Panc1 (cell line): ENCODE measurements around the gene SH3D21. TPM values are rescaled to one million over a fixed set of nuclear protein-coding genes. Genes with fewer than 3 reads are reported as not detected.

Experiments
- ATAC-seq: fragments of 200-7000 bp; cut with Tn5 transposase; 2 replicates; pipeline ENCODE4 v1.9.1; 2020; ENCODE audit warnings: mild to moderate bottlenecking, moderate library complexity
- BruUV-seq: library from RNA; stranded (reverse); fragments of 400-500 nt; replicated peaks from 2 replicates; lab custom pipeline; 2021; lab: Mats Ljungman, UMichigan
- CTCF ChIA-PET: fragments of 300-600 bp; sonication (Branson Sonifier 250); formaldehyde crosslinking; loops from one replicate; lab custom pipeline; 2022; ENCODE audit warnings: antibody characterized with exemption; lab: Charles Lee
- POLR2A ChIA-PET: fragments of 300-600 bp; sonication (Branson Sonifier 250); formaldehyde crosslinking; loops from one replicate; lab custom pipeline; 2022; ENCODE audit warnings: antibody characterized with exemption; lab: Charles Lee
- DNase-seq: peaks from one replicate; pipeline ENCODE4 v3.0.0-alpha.2; 2010; ENCODE audit warnings: low read depth, low spot score
- H3K27ac ChIP-seq: 2 replicates; pipeline ENCODE4 v1.5.1; 2011; ENCODE audit warnings: mild to moderate bottlenecking, low read length, inconsistent platforms
- H3K27me3 ChIP-seq: fragments of 200-500 bp; sonication (Bioruptor generic); 2 replicates; pipeline ENCODE4 v1.6.0; 2014; ENCODE audit warnings: low read length, inconsistent platforms; ENCODE audit not compliant: control insufficient read depth, insufficient read depth
- H3K36me3 ChIP-seq: fragments of 200-500 bp; sonication (Bioruptor generic); 2 replicates; pipeline ENCODE4 v1.5.1; 2014; ENCODE audit warnings: inconsistent platforms, mild to moderate bottlenecking, low read length, moderate library complexity; ENCODE audit not compliant: control insufficient read depth, insufficient read depth
- H3K4me1 ChIP-seq: 2 replicates; pipeline ENCODE4 v1.5.1; 2011; ENCODE audit warnings: inconsistent platforms, mild to moderate bottlenecking, low read length, moderate library complexity; ENCODE audit not compliant: control insufficient read depth, insufficient read depth
- H3K4me3 ChIP-seq, 2 experiments: 2 replicates each; pipeline ENCODE4 v1.5.1; 2011 to 2012; ENCODE audit warnings: low read depth in 2 of 2, low read length in 2 of 2, mild to moderate bottlenecking in 2 of 2, inconsistent platforms in 1 of 2, moderate library complexity in 1 of 2
- H3K9me3 ChIP-seq: fragments of 200-500 bp; sonication (Bioruptor generic); 2 replicates; pipeline ENCODE4 v1.5.1; 2014; ENCODE audit warnings: low read depth, mild to moderate bottlenecking, inconsistent platforms, low read length, moderate library complexity; ENCODE audit not compliant: control insufficient read depth, insufficient read depth
- CTCF ChIP-seq: fragments of 450-650 bp; IDR thresholded peaks from 2 replicates; pipeline ENCODE4 v1.5.1; 2017; ENCODE audit warnings: mild to moderate bottlenecking
- POLR2AphosphoS5 ChIP-seq: IDR thresholded peaks from 2 replicates; pipeline ENCODE4 v1.6.1; 2012; ENCODE audit warnings: mild to moderate bottlenecking, low read depth, low read length, moderate library complexity
- SIN3A ChIP-seq: IDR thresholded peaks from 2 replicates; pipeline ENCODE4 v1.6.1; 2012; ENCODE audit warnings: low read depth, mild to moderate bottlenecking, low read length, moderate library complexity, borderline replicate concordance; ENCODE audit not compliant: insufficient read depth
- TCF7L2 ChIP-seq: IDR thresholded peaks from 2 replicates; pipeline ENCODE4 v1.6.1; 2011; ENCODE audit warnings: mild to moderate bottlenecking, low read depth, low read length, inconsistent platforms
- in situ Hi-C: cut with HindIII; loops from 2 replicates; pipeline ENCODE4 v1.10.0; 2016; ENCODE audit warnings: low sequenced_read_pairs, low pct_unique_long_range_greater_than_20kb
- intact Hi-C: fragments of 100-400 bp; cut with micrococcal nuclease; formaldehyde crosslinking; loops from one replicate; pipeline ENCODE4 v1.10.0; 2022; ENCODE audit not compliant: unreplicated experiment
- total RNA-seq: library from RNA; stranded (reverse); gene quantifications from one replicate; pipeline ENCODE4 v1.2.1, GENCODE V29; 2021; ENCODE audit not compliant: unreplicated experiment
- TF ChIP-seq, protein P1 (sequence below), 2 experiments: IDR thresholded peaks; 2 replicates each; pipeline ENCODE4 v1.6.1; 2011 to 2012; ENCODE audit warnings: low read depth in 2 of 2, control low read depth in 1 of 2, low read length in 1 of 2, mild to moderate bottlenecking in 1 of 2, moderate library complexity in 1 of 2; ENCODE audit not compliant: insufficient read depth in 1 of 2

The SH3D21 gene
- total RNA-seq, 1 experiment from 2014 or later, result 18.9 TPM

- ChIA-PET CTCF (no interaction called here), POLR2A (no interaction called here)
- TF ChIP-seq, protein P1, sequence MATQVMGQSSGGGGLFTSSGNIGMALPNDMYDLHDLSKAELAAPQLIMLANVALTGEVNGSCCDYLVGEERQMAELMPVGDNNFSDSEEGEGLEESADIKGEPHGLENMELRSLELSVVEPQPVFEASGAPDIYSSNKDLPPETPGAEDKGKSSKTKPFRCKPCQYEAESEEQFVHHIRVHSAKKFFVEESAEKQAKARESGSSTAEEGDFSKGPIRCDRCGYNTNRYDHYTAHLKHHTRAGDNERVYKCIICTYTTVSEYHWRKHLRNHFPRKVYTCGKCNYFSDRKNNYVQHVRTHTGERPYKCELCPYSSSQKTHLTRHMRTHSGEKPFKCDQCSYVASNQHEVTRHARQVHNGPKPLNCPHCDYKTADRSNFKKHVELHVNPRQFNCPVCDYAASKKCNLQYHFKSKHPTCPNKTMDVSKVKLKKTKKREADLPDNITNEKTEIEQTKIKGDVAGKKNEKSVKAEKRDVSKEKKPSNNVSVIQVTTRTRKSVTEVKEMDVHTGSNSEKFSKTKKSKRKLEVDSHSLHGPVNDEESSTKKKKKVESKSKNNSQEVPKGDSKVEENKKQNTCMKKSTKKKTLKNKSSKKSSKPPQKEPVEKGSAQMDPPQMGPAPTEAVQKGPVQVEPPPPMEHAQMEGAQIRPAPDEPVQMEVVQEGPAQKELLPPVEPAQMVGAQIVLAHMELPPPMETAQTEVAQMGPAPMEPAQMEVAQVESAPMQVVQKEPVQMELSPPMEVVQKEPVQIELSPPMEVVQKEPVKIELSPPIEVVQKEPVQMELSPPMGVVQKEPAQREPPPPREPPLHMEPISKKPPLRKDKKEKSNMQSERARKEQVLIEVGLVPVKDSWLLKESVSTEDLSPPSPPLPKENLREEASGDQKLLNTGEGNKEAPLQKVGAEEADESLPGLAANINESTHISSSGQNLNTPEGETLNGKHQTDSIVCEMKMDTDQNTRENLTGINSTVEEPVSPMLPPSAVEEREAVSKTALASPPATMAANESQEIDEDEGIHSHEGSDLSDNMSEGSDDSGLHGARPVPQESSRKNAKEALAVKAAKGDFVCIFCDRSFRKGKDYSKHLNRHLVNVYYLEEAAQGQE (IDR thresholded peaks at IDR 0.05; ENCODE audit: insufficient read depth in 1 of 2, low read depth in 2 of 2, low read length in 1 of 2), result no peak
- TF ChIP-seq POLR2AphosphoS5 (no peak), SIN3A (no peak), CTCF (no peak), TCF7L2 (no peak)
- intact Hi-C loops, result no loop called here
- in situ Hi-C loops, result no loop called here
- DNase-seq (no peak), ATAC-seq (no peak)
- BruUV-seq, result no TSS peak
- no peak overlapping the region for H3K4me3 ChIP-seq
- H3K27ac ChIP-seq, result no peak overlapping the region
- H3K36me3 ChIP-seq, result no peaks in the 10 kb centered on the region
- H3K9me3 ChIP-seq, result no peaks in the 10 kb centered on the region
- H3K4me1 ChIP-seq, result no peaks in the 10 kb centered on the region
- H3K27me3 ChIP-seq, result no peaks in the 10 kb centered on the region
Observed at GRCh38 chr1:36330940-36331339, 24.8 kb downstream of the SH3D21 start.

DNA sequence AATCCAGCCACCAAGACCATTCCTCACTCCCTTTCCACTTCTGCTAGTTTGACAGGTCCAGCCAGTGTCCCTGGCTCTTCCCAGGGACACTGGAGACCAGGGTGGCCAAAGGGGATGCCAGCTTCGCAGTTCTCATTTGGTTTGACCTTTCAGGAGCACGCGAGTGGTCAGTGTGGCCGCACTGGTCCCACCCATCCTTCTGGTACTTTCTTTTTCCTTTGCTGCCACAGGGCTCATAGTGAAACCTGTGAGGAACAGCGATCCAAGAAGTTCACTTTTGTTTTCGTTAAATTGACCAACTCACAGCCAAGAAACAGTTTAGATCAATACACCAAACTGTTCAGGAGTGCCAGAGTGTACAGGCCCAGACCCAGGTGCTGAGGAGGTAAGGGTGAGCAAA is 31.7 kb downstream of the SH3D21 start:
- intact Hi-C loops, result no loop called here
- Histone ChIP-seq H3K4me3 (no peak overlapping the region), H3K9me3 (no peaks in the 10 kb centered on the region), H3K4me1 (no peaks in the 10 kb centered on the region), H3K27me3 (no peaks in the 10 kb centered on the region), H3K36me3 (no peaks in the 10 kb centered on the region), H3K27ac (no peak overlapping the region)
- no peak for DNase-seq
- CTCF ChIA-PET, result no interaction called here
- ATAC-seq, result no peak
- BruUV-seq, result no TSS peak
- in situ Hi-C loops, result no loop called here
- POLR2A ChIA-PET, result no interaction called here
- TF ChIP-seq POLR2AphosphoS5 (no peak), CTCF (no peak), SIN3A (no peak), TCF7L2 (no peak)
- TF ChIP-seq, protein P1 (IDR thresholded peaks at IDR 0.05; ENCODE audit: insufficient read depth in 1 of 2, low read depth in 2 of 2, low read length in 1 of 2), result no peak
